Measurements from ENCODE around the gene RNF227. TPM values are rescaled to one million over a fixed set of nuclear protein-coding genes. Genes with fewer than 3 reads are reported as not detected.

RNF227 gene
- total and polyA plus RNA-seq, 2 of the 13 experiments (the other 11 are each of a cell fraction or from before 2014, with no cell fraction given): 0.20 to 0.79 TPM

- in situ Hi-C loops (cut with HindIII; ENCODE audit: extremely low pct_ligation_motif_present, low pct_unique_long_range_greater_than_20kb) (no loop called here), intact Hi-C loops (cut with micrococcal nuclease; ENCODE audit: unreplicated experiment) (no loop called here)
- TF ChIP-seq KDM3A (CRISPR knock-in tag; IDR thresholded peaks at IDR 0.05; ENCODE audit: low read depth) (no peak), ZNF670 (CRISPR knock-in tag; IDR thresholded peaks at IDR 0.05; ENCODE audit: borderline replicate concordance) (no peak), CBX5 (CRISPR knock-in tag; IDR thresholded peaks at IDR 0.05; ENCODE audit: borderline replicate concordance) (no peak), ZSCAN12 (CRISPR knock-in tag; IDR thresholded peaks at IDR 0.05) (no peak), ZNF33A (CRISPR knock-in tag; IDR thresholded peaks at IDR 0.05; ENCODE audit: borderline replicate concordance) (no peak), HNRNPK (IDR thresholded peaks at IDR 0.05; ENCODE audit: low read depth, low read length, poor library complexity, severe bottlenecking) (no peak), RFX1 (IDR thresholded peaks at IDR 0.05) (no peak), NCOR1 (IDR thresholded peaks at IDR 0.05; ENCODE audit: borderline replicate concordance, low read length) (no peak), KDM1A (CRISPR knock-in tag; IDR thresholded peaks at IDR 0.05) (no peak), MAZ (IDR thresholded peaks at IDR 0.05; ENCODE audit: borderline replicate concordance, low read depth, low read length) (no peak), MAZ (CRISPR knock-in tag; IDR thresholded peaks at IDR 0.05; ENCODE audit: low read depth) (no peak), SCMH1 (CRISPR knock-in tag; IDR thresholded peaks at IDR 0.05; ENCODE audit: borderline replicate concordance) (no peak)
- TF ChIP-seq, protein P1, sequence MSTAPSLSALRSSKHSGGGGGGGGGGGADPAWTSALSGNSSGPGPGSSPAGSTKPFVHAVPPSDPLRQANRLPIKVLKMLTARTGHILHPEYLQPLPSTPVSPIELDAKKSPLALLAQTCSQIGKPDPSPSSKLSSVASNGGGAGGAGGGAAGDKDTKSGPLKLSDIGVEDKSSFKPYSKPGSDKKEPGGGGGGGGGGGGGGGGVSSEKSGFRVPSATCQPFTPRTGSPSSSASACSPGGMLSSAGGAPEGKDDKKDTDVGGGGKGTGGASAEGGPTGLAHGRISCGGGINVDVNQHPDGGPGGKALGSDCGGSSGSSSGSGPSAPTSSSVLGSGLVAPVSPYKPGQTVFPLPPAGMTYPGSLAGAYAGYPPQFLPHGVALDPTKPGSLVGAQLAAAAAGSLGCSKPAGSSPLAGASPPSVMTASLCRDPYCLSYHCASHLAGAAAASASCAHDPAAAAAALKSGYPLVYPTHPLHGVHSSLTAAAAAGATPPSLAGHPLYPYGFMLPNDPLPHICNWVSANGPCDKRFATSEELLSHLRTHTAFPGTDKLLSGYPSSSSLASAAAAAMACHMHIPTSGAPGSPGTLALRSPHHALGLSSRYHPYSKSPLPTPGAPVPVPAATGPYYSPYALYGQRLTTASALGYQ (CRISPR knock-in tag; IDR thresholded peaks at IDR 0.05): no peak
- TF ChIP-seq, protein P2, sequence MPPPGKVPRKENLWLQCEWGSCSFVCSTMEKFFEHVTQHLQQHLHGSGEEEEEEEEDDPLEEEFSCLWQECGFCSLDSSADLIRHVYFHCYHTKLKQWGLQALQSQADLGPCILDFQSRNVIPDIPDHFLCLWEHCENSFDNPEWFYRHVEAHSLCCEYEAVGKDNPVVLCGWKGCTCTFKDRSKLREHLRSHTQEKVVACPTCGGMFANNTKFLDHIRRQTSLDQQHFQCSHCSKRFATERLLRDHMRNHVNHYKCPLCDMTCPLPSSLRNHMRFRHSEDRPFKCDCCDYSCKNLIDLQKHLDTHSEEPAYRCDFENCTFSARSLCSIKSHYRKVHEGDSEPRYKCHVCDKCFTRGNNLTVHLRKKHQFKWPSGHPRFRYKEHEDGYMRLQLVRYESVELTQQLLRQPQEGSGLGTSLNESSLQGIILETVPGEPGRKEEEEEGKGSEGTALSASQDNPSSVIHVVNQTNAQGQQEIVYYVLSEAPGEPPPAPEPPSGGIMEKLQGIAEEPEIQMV (CRISPR knock-in tag; IDR thresholded peaks at IDR 0.05; ENCODE audit: low read depth): no peak
- ATAC-seq: no peak
- no peaks in the 10 kb centered on the region for H3K4me1 ChIP-seq (ENCODE audit: insufficient read depth, low read length)
- H3K9me3 ChIP-seq (ENCODE audit: low read length): no peaks in the 10 kb centered on the region
- no peak overlapping the region for H3K4me3 ChIP-seq (replicated peaks in 1 of 3; ENCODE audit: insufficient read depth in 1 of 3, low read depth in 2 of 3, low read length in 3 of 3)
- no peak overlapping the region for H3K4me2 ChIP-seq (ENCODE audit: low read depth, low read length)
- H2AFZ ChIP-seq (ENCODE audit: low read length): no peak overlapping the region
- no peaks in the 10 kb centered on the region for H3K79me2 ChIP-seq (ENCODE audit: insufficient read depth, low read length)
- FAIRE-seq: no peak
- H4K20me1 ChIP-seq (ENCODE audit: insufficient read depth, low read length): no peaks in the 10 kb centered on the region
- peaks cover 1 to 28% of the 10 kb centered on the region in 2 experiments; a peak in 2 of 5 replicates for H3K36me3 ChIP-seq (replicated peaks in 1 of 2; ENCODE audit: control insufficient read depth in 1 of 2, insufficient read depth in 2 of 2, low read length in 2 of 2)
- BruUV-seq (replicated peaks): no TSS peak
- H3K27me3 ChIP-seq (ENCODE audit: control insufficient read depth in 1 of 2, insufficient read depth in 2 of 2, low read length in 2 of 2): no peaks in the 10 kb centered on the region
- H3K9ac ChIP-seq (ENCODE audit: insufficient read depth, low read depth, low read length): no peak overlapping the region
- ChIA-PET POLR2A (no interaction called here), CTCF (ENCODE audit: low intra/inter-chr PET ratio, low total read pairs) (no interaction called here)
- no peak overlapping the region for H3K27ac ChIP-seq (ENCODE audit: extremely low read length, insufficient read depth, low read length)
- WGBS (ENCODE audit: low lambda C conversion rate): 78% methylated on average over 5 of the region's 5 CpGs
- no peak for DNase-seq (ENCODE audit: low spot score)
Measured at GRCh38 chr17:7951143-7951792, 35.2 kb upstream of the RNF227 start.
